Karpas-422 (cell line): Measurements from ENCODE around the gene EID2B. TPM values are rescaled to one million over a fixed set of nuclear protein-coding genes. Genes with fewer than 3 reads are reported as not detected.

Experiments
- DNase-seq: peaks from one replicate; pipeline ENCODE4 v3.0.0-alpha.2; 2015
- H2AFZ ChIP-seq: fragments of 200-600 bp; sonication (generic); 2 replicates; pipeline ENCODE4 v1.6.1; 2014; ENCODE audit warnings: antibody characterized with exemption, low read length, mixed read lengths
- H3K27ac ChIP-seq: fragments of 200-600 bp; sonication (generic); 2 replicates; pipeline ENCODE4 v1.5.1; 2014; ENCODE audit warnings: mild to moderate bottlenecking, low read length, moderate library complexity
- H3K27me3 ChIP-seq: fragments of 200-600 bp; sonication (generic); 2 replicates; pipeline ENCODE4 v1.6.1; 2014; ENCODE audit warnings: low read length, mixed read lengths
- H3K36me3 ChIP-seq: fragments of 200-600 bp; sonication (generic); 2 replicates; pipeline ENCODE4 v1.6.1; 2014; ENCODE audit warnings: low read length, mixed read lengths; ENCODE audit not compliant: insufficient read depth
- H3K4me1 ChIP-seq: fragments of 200-600 bp; sonication (generic); 2 replicates; pipeline ENCODE4 v1.6.1; 2014; ENCODE audit warnings: mild to moderate bottlenecking, low read length, mixed read lengths
- H3K4me2 ChIP-seq: fragments of 200-600 bp; sonication (generic); 2 replicates; pipeline ENCODE4 v1.6.1; 2014; ENCODE audit warnings: low read length, low read depth, mild to moderate bottlenecking; ENCODE audit not compliant: poor library complexity, severe bottlenecking
- H3K4me3 ChIP-seq: fragments of 200-600 bp; sonication (generic); 2 replicates; pipeline ENCODE4 v1.5.1; 2014; ENCODE audit warnings: mild to moderate bottlenecking, antibody characterized with exemption, low read length, mixed read lengths
- H3K79me2 ChIP-seq: fragments of 200-600 bp; sonication (generic); 2 replicates; pipeline ENCODE4 v1.6.1; 2014; ENCODE audit warnings: mild to moderate bottlenecking, low read length, mixed read lengths
- H3K9ac ChIP-seq: fragments of 200-600 bp; sonication (generic); 2 replicates; pipeline ENCODE4 v1.6.0; 2014; ENCODE audit warnings: low read length
- H3K9me2 ChIP-seq: fragments of 200-600 bp; sonication (generic), shearing (Covaris generic); replicated peaks from 2 replicates; pipeline ENCODE4 v1.6.0; 2014; ENCODE audit warnings: mild to moderate bottlenecking, low read length, moderate library complexity; ENCODE audit not compliant: insufficient read depth
- H3K9me3 ChIP-seq: fragments of 300-700, 200-600 bp; sonication (generic); 2 replicates; pipeline ENCODE4 v1.6.1; 2014; ENCODE audit warnings: low read length, mixed read lengths
- H4K20me1 ChIP-seq: fragments of 200-600 bp; sonication (generic); 2 replicates; pipeline ENCODE4 v1.6.1; 2014; ENCODE audit warnings: mild to moderate bottlenecking, antibody characterized with exemption, low read length, low read depth; ENCODE audit not compliant: insufficient read depth
- total RNA-seq: library from RNA; depleted of rRNA; stranded (reverse); fragments of >200 nt; shearing (Covaris generic); gene quantifications from 2 replicates; pipeline ENCODE4 v1.2.3, GENCODE V29; 2014; ENCODE audit warnings: low replicate concordance

The EID2B gene
- total RNA-seq, 1 experiment from 2014 or later: 4.2 TPM

DNA sequence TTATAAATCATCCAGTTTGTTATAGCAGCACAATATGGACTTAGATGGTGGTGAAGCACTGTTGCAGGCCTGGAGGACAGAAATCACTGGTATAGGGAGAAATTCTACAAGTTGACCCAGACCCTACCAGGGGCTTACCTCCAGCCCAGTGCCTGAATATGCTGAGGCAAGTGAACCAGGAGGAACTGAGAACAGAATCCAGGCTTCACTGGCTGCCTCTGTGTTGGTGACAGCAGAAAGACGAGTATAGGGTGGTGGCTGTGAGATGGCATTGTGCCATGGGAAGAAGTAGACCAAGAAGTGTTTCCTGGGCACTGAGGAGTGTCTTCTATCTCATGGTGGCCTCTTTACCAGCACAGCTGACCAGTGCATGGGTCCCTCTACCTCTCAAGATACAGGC lies 23.2 kb upstream of the EID2B start:
- Histone ChIP-seq H3K36me3 (no peaks in the 10 kb centered on the region), H3K79me2 (no peaks in the 10 kb centered on the region), H3K4me3 (no peak overlapping the region), H3K9me3 (no peaks in the 10 kb centered on the region), H3K27ac (no peak overlapping the region), H3K27me3 (no peaks in the 10 kb centered on the region), H4K20me1 (no peaks in the 10 kb centered on the region), H3K4me1 (peaks cover 61% of the 10 kb centered on the region), H3K4me2 (no peak overlapping the region), H3K9ac (no peak overlapping the region), H2AFZ (no peak overlapping the region), H3K9me2 (no peaks in the 10 kb centered on the region)
- DNase-seq: no peak

DNA sequence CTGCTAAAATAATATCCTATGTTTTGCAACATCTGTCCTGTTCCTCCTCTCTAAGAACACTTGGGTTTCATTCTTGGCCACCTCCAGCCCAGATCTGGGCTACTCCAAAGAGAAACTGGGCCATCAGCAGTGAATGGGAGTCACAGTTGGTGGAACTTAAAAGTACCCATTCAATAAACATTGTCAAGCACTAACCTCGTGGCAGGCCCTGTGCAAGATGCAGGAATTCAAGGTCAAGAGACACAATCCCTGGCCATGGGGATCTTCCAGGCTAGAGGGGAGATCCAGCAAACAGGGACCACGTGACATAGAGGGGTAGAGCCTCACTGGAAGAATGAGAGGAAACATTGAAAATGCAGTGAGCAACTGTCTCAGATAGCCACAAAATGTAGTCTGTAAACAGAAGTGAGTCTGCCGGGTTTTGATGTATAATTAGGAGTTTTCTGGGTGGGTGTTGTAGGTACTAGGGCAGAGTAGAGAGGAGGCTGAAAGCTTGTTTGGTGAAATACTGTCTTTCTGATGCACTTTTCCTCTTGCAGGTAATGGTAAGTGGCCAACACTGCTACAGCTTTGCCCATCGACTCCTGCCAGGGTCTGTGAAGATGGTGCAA lies 22.2 kb upstream of the EID2B start:
- H3K9me2 ChIP-seq: no peaks in the 10 kb centered on the region
- no peaks in the 10 kb centered on the region for H4K20me1 ChIP-seq
- H3K27ac ChIP-seq: no peak overlapping the region
- H3K27me3 ChIP-seq: no peaks in the 10 kb centered on the region
- no peaks in the 10 kb centered on the region for H3K36me3 ChIP-seq
- H2AFZ ChIP-seq: no peak overlapping the region
- no peak overlapping the region for H3K4me3 ChIP-seq
- H3K79me2 ChIP-seq: no peaks in the 10 kb centered on the region
- peaks cover 61% of the 10 kb centered on the region for H3K4me1 ChIP-seq
- H3K9me3 ChIP-seq: no peaks in the 10 kb centered on the region
- no peak for DNase-seq
- H3K4me2 ChIP-seq: no peak overlapping the region
- H3K9ac ChIP-seq: no peak overlapping the region

DNA sequence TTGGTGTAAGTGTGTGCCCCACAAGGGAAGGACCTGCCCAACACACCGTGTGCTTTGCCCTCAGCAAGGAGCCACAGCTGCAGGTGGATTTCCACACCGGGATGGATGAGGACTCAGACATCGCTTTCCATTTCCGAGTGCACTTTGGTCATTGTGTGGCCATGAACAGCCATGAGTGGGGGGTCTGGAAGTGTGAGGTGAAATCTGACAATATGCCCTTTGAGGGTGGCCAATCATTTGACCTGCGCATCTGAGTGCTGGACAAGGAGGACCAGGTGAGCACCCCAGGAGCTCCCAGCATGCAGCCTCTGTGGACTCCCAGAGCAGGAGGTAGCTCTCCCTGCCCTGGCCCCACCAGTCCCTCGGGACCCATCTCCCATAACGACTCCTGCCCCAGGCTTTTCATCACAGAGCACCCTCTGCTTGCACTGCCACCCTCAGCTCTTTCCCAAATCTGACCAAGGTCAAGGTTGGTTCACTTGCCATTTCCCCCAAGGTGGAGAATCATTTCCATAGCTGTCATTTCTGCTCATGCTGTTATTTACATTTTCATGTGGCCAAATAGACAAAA lies 20.5 kb upstream of the EID2B start:
- Histone ChIP-seq H3K79me2 (no peaks in the 10 kb centered on the region), H3K9me2 (no peaks in the 10 kb centered on the region), H3K9ac (no peak overlapping the region), H3K4me1 (peaks cover 47% of the 10 kb centered on the region), H3K9me3 (no peaks in the 10 kb centered on the region), H3K4me2 (peak overlapping the region; percentile 34), H3K27me3 (no peaks in the 10 kb centered on the region), H4K20me1 (no peaks in the 10 kb centered on the region), H2AFZ (no peak overlapping the region), H3K27ac (no peak overlapping the region; the same call in 1 of the 2 replicates), H3K36me3 (no peaks in the 10 kb centered on the region), H3K4me3 (no peak overlapping the region)
- DNase-seq: no peak

DNA sequence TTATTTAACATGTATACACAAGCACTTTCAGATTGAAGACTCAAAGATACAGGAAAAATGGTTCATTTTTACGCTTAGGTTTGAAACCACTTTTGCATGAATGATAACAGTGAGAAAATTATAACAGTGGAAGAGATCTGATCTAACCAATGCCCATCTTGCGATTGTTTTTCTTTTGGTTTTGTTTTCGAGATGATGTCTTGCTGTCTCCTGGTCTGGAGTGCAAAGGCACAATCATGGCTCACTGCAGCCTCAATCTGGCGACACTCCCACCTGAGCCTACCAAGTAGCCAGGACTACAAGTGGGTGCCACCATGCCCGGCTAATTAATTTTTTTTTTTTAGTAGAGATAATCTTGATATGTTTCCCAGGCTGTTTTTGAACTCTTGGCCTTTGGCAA lies 17.5 kb upstream of the EID2B start:
- no peak for DNase-seq
- H3K9ac ChIP-seq: no peak overlapping the region
- H3K9me3 ChIP-seq: no peaks in the 10 kb centered on the region
- H3K79me2 ChIP-seq: no peaks in the 10 kb centered on the region
- no peak overlapping the region for H3K27ac ChIP-seq
- H2AFZ ChIP-seq: no peak overlapping the region
- no peaks in the 10 kb centered on the region for H3K27me3 ChIP-seq
- H3K4me1 ChIP-seq: peaks cover 29% of the 10 kb centered on the region
- H3K36me3 ChIP-seq: no peaks in the 10 kb centered on the region
- no peaks in the 10 kb centered on the region for H4K20me1 ChIP-seq
- H3K9me2 ChIP-seq: no peaks in the 10 kb centered on the region
- no peak overlapping the region for H3K4me3 ChIP-seq
- H3K4me2 ChIP-seq: no peak overlapping the region

DNA sequence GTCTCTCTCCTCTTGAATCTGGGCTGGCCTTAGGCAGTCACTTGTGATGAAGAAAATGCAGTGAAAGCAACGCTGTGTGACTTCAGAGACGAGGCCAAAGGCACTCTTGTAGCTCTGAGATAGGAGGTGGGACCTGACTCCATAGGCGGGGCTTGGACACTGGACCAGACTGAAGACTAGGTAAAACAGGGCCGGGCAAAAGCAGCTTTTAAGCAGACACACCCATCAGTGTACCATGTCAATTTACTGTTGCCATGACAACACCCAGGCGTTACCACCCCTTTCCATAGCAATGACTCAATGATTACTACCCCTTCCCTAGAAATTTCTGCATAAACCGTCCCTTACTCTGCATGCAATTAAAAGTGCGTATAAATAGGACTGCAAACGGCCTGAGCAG lies 13.9 kb upstream of the EID2B start:
- DNase-seq: no peak

DNA sequence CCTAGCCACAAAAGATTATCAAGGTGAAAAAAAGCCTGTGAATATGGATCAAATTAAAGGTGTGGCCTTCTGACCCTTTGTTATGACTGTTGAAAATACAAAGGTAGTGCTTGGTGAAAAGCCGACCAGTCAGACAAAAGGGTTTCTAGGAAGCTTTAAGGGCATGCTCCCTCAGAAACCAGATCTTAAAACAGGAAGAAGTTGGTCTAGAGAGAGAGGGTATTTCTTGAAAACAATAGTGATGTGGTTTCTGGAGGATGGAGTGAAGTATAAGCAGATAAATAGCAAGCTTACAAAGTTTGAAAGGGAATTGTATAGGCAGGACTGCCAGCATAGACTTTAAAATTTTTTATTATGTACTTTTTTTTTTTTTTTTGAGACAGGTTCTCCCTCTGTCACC lies 12.3 kb upstream of the EID2B start:
- Histone ChIP-seq H3K4me1 (peaks cover 18% of the 10 kb centered on the region), H3K9me3 (no peaks in the 10 kb centered on the region), H3K27ac (no peak overlapping the region)

More for the DNA sequence above, 13.9 kb upstream of the EID2B start:
- Histone ChIP-seq H3K9me3 (no peaks in the 10 kb centered on the region), H3K4me1 (peaks cover 14% of the 10 kb centered on the region), H3K79me2 (no peaks in the 10 kb centered on the region), H2AFZ (no peak overlapping the region), H3K27ac (no peak overlapping the region), H3K9me2 (no peaks in the 10 kb centered on the region), H3K4me2 (no peak overlapping the region), H3K9ac (no peak overlapping the region), H3K4me3 (no peak overlapping the region), H3K36me3 (no peaks in the 10 kb centered on the region), H4K20me1 (no peaks in the 10 kb centered on the region), H3K27me3 (no peaks in the 10 kb centered on the region)

DNA sequence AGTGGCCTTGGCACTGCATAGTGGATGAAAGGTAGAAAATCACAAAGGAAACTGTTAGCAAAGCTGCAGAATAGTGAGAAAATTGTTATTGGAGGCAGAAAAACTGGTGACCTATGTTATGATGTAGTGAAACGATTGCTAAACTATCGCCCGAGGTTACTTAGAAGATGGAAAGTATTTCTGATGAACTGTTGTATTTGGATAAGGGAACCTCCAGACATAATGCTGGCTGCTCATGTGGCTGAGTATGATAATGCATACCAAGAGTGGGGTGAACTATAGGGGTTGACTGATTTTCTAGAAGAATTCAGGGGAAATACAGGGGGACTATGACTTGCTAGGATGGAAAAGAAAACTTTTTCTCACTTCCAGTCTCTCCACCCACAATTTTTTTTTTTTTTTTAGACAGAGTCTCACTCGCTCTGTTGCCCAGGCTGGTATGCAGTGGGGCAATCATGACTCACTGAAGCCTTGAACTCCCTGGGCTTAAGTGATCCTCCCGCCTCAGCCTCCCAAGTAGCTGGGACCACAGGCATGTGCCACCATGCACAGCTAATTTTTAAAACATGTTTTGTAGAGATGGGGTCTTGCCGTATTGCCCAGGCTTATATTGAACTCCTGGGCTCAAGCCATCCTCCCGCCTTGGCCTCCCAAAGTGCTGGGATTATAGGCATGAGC lies 11.7 kb upstream of the EID2B start:
- Histone ChIP-seq H3K4me3 (no peak overlapping the region), H3K9me3 (no peaks in the 10 kb centered on the region), H3K27ac (no peak overlapping the region), H3K9me2 (no peaks in the 10 kb centered on the region), H3K4me2 (no peak overlapping the region), H4K20me1 (no peaks in the 10 kb centered on the region), H3K27me3 (no peaks in the 10 kb centered on the region), H3K79me2 (no peaks in the 10 kb centered on the region), H3K9ac (no peak overlapping the region), H3K36me3 (no peaks in the 10 kb centered on the region), H2AFZ (no peak overlapping the region), H3K4me1 (peaks cover 18% of the 10 kb centered on the region)
- DNase-seq: no peak

More for the DNA sequence above, 12.3 kb upstream of the EID2B start:
- H3K9ac ChIP-seq: no peak overlapping the region
- no peak overlapping the region for H3K4me3 ChIP-seq
- H2AFZ ChIP-seq: no peak overlapping the region
- no peaks in the 10 kb centered on the region for H4K20me1 ChIP-seq
- no peaks in the 10 kb centered on the region for H3K9me2 ChIP-seq
- no peaks in the 10 kb centered on the region for H3K36me3 ChIP-seq
- no peak overlapping the region for H3K4me2 ChIP-seq
- no peaks in the 10 kb centered on the region for H3K79me2 ChIP-seq
- no peaks in the 10 kb centered on the region for H3K27me3 ChIP-seq
- DNase-seq: no peak

DNA sequence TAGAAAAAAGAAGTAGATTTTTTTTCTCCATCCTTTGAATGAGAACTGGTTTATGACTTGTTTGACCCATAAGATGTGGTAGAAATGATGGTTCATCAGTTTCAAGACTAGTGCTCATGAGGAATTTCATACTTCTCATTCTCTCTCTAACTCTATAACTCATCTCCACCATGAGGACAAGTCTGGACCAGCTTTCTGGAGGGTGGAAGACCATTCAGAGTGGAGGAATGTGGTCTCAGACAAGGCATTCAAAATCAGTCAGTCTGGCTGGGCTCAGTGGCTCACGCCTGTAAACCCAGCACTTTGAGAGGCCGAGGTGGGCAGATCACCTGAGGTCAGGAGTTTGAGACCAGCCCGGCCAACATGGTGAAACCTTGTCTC lies 10.8 kb upstream of the EID2B start:
- no peak overlapping the region for H2AFZ ChIP-seq
- no peaks in the 10 kb centered on the region for H4K20me1 ChIP-seq
- DNase-seq: no peak
- no peaks in the 10 kb centered on the region for H3K9me2 ChIP-seq
- no peaks in the 10 kb centered on the region for H3K27me3 ChIP-seq
- no peak overlapping the region for H3K9ac ChIP-seq
- H3K27ac ChIP-seq: no peak overlapping the region
- H3K79me2 ChIP-seq: no peaks in the 10 kb centered on the region
- H3K4me3 ChIP-seq: no peak overlapping the region
- no peaks in the 10 kb centered on the region for H3K9me3 ChIP-seq
- no peaks in the 10 kb centered on the region for H3K36me3 ChIP-seq
- no peak overlapping the region for H3K4me2 ChIP-seq
- H3K4me1 ChIP-seq: peaks cover 25% of the 10 kb centered on the region
